Epithelial cell of proximal tubule (primary cell): Measurements from ENCODE around the gene MAFG. TPM values are rescaled to one million over a fixed set of nuclear protein-coding genes. Genes with fewer than 3 reads are reported as not detected.

ENCODE experiments used
- DNase-seq: peaks from one replicate; pipeline ENCODE4 v3.0.0-alpha.2; 2011; ENCODE audit warnings: low read depth
- H3K4me3 ChIP-seq: 2 replicates; pipeline ENCODE4 v1.5.1; 2011; ENCODE audit warnings: low read depth, mild to moderate bottlenecking, low read length
- CTCF ChIP-seq: conservative IDR thresholded peaks from 2 replicates; pipeline ENCODE4 v1.5.1; 2012; ENCODE audit warnings: low read depth, mild to moderate bottlenecking, low read length
- total RNA-seq: library from RNA; depleted of rRNA; stranded (reverse); fragments of >200 nt; gene quantifications from 2 replicates; pipeline ENCODE4 v1.2.3, GENCODE V29; 2015

MAFG gene
- total RNA-seq, 1 donor from 2014 or later: 18.5 TPM

GRCh38 chr17:81967533-81968395 is 40.2 kb upstream of the MAFG start:
- no peak overlapping the region for H3K4me3 ChIP-seq
- no peak for TF ChIP-seq CTCF
- no peak for DNase-seq

GRCh38 chr17:81967244-81967532 is 39.7 kb upstream of the MAFG start:
- H3K4me3 ChIP-seq: no peak overlapping the region
- no peak for TF ChIP-seq CTCF
- no peak for DNase-seq

- no peak overlapping the region for H3K4me3 ChIP-seq
- no peak for DNase-seq
- no peak for TF ChIP-seq CTCF
These were observed 39.1 kb upstream of the MAFG start for GRCh38 chr17:81966343-81967243.

GRCh38 chr17:81964081-81964849 is 36.7 kb upstream of the MAFG start:
- no peak for TF ChIP-seq CTCF
- no peak for DNase-seq
- H3K4me3 ChIP-seq: no peak overlapping the region

- no peak overlapping the region for H3K4me3 ChIP-seq
- TF ChIP-seq CTCF: no peak
- DNase-seq: no peak
These were observed 35.2 kb upstream of the MAFG start for GRCh38 chr17:81962499-81963441.
